A673 (cell line): Measurements from ENCODE around the gene TRIM16.
"Not testable (repeated sequence)": the region's sequence is repeated elsewhere in the genome, so short reads cannot be mapped to it uniquely, and the experiment has no call there.

ENCODE experiments used
- CTCF ChIP-seq: fragments of 300-800, 200-600 bp; sonication (generic); conservative IDR thresholded peaks from 2 replicates; pipeline ENCODE4 v1.5.1; 2017; ENCODE audit warnings: low read depth, mild to moderate bottlenecking, antibody characterized with exemption, low read length, moderate library complexity, mixed read lengths
- EZH2 ChIP-seq: fragments of 200-600 bp; sonication (generic); IDR thresholded peaks from 2 replicates; pipeline ENCODE4 v1.6.1; 2017; ENCODE audit warnings: borderline replicate concordance, low read depth, mild to moderate bottlenecking, mixed read lengths, antibody characterized with exemption, low read length; ENCODE audit not compliant: poor library complexity, severe bottlenecking

GRCh38 chr17:15592960-15593359, 91.2 kb downstream of the TRIM16 start:
- TF ChIP-seq EZH2, CTCF: not testable (repeated sequence)
